ENCODE measurements around the gene VEGFB.

Gene VEGFB

GRCh38 chr11:64206457-64207255 is 27.7 kb upstream of the VEGFB start, which contains the start of gene FERMT3:
Gene FERMT3, plus strand, starts transcription at chr11:64206721. Its CDS starts 644 bp downstream, at chr11:64207365.
- no peak for TF ChIP-seq CTCF (IDR thresholded peaks at IDR 0.05; ENCODE audit: insufficient read depth, low read depth, low read length, missing control alignments)
- peak; percentile 84 for DNase-seq (ENCODE audit: low read depth)
- peak within 1 kb of the TSS; percentile 65 for H3K4me3 ChIP-seq (ENCODE audit: low read depth, low read length)

GRCh38 chr11:64207256-64208085 is 26.9 kb upstream of the VEGFB start:
- peak; percentile 91 for DNase-seq (ENCODE audit: low read depth)
- peak overlapping the region; percentile 65 for H3K4me3 ChIP-seq (ENCODE audit: low read depth, low read length)
- TF ChIP-seq CTCF (IDR thresholded peaks at IDR 0.05; ENCODE audit: insufficient read depth, low read depth, low read length, missing control alignments): no peak

- DNase-seq (ENCODE audit: low read depth): no peak
- H3K4me3 ChIP-seq (ENCODE audit: low read depth, low read length): peak overlapping the region; percentile 65
- TF ChIP-seq CTCF (IDR thresholded peaks at IDR 0.05; ENCODE audit: insufficient read depth, low read depth, low read length, missing control alignments): no peak
Observed at GRCh38 chr11:64208086-64208795, 26.1 kb upstream of the VEGFB start.

GRCh38 chr11:64208796-64209562 is 25.4 kb upstream of the VEGFB start:
- H3K4me3 ChIP-seq (ENCODE audit: low read depth, low read length): no peak overlapping the region
- TF ChIP-seq CTCF (IDR thresholded peaks at IDR 0.05; ENCODE audit: insufficient read depth, low read depth, low read length, missing control alignments): no peak
- no peak for DNase-seq (ENCODE audit: low read depth)

- TF ChIP-seq CTCF (IDR thresholded peaks at IDR 0.05; ENCODE audit: insufficient read depth, low read depth, low read length, missing control alignments): no peak
- H3K4me3 ChIP-seq (ENCODE audit: low read depth, low read length): no peak overlapping the region
- no peak for DNase-seq (ENCODE audit: low read depth)
Observed at GRCh38 chr11:64209563-64209843, 24.9 kb upstream of the VEGFB start.

- H3K4me3 ChIP-seq (ENCODE audit: low read depth, low read length): no peak overlapping the region
- TF ChIP-seq CTCF (IDR thresholded peaks at IDR 0.05; ENCODE audit: insufficient read depth, low read depth, low read length, missing control alignments): no peak
- DNase-seq (ENCODE audit: low read depth): no peak
Observed at GRCh38 chr11:64210301-64211020, 23.9 kb upstream of the VEGFB start.

Measured in GM12865 (cell line).